ENCODE data around the gene ACBD4. TPM values are rescaled to one million over a fixed set of nuclear protein-coding genes. Genes with fewer than 3 reads are reported as not detected.

Gene ACBD4
- total RNA-seq, 1 experiment from 2014 or later, result 9.7 TPM

- Histone ChIP-seq H2AK5ac (ENCODE audit: insufficient read length, low read length) (no peak overlapping the region), H3K23me2 (ENCODE audit: insufficient read length, low read depth, low read length, poor library complexity, severe bottlenecking) (no peaks in the 10 kb centered on the region), H4K8ac (replicated peaks; ENCODE audit: insufficient read length, low read depth, low read length) (no peak overlapping the region), H2BK20ac (ENCODE audit: low read depth, low read length, poor library complexity, severe bottlenecking) (no peak overlapping the region), H3K14ac (ENCODE audit: insufficient read depth, low read length) (no peak overlapping the region), H3K18ac (ENCODE audit: insufficient read length, low read depth, low read length) (no peak overlapping the region), H2BK5ac (ENCODE audit: insufficient read length, low read length) (no peak overlapping the region), H2BK15ac (ENCODE audit: low read depth, low read length) (no peak overlapping the region), H3K4me1 (ENCODE audit: insufficient read depth, low read length) (no peaks in the 10 kb centered on the region), H3K4me2 (ENCODE audit: insufficient read depth, insufficient read length, low read length) (no peak overlapping the region), H4K20me1 (ENCODE audit: control insufficient read depth, insufficient read depth, insufficient read length) (no peaks in the 10 kb centered on the region), H2BK120ac (ENCODE audit: low read depth, low read length, poor library complexity, severe bottlenecking) (no peak overlapping the region), H4K5ac (ENCODE audit: insufficient read length, low read depth, low read length) (no peak overlapping the region), H3K23ac (ENCODE audit: insufficient read length, low read depth, low read length) (no peak overlapping the region), H3K27ac (ENCODE audit: insufficient read length, low read depth, low read length) (no peak overlapping the region), H3K56ac (ENCODE audit: insufficient read length, low read depth, low read length) (no peak overlapping the region), H3K79me1 (ENCODE audit: insufficient read depth, low read depth, low read length, poor library complexity, severe bottlenecking) (no peaks in the 10 kb centered on the region), H2AFZ (ENCODE audit: low read length) (no peak overlapping the region), H3K9ac (ENCODE audit: extremely low read depth, insufficient read length, low read length) (no peak overlapping the region), H3T11ph (ENCODE audit: low read length) (no peak overlapping the region), H3K9me3 (ENCODE audit: control insufficient read depth, low read depth, low read length) (no peaks in the 10 kb centered on the region), H3K79me2 (ENCODE audit: insufficient read depth, low read length) (no peaks in the 10 kb centered on the region), H3K4ac (ENCODE audit: low read depth, low read length) (no peak overlapping the region), H3K27me3 (ENCODE audit: insufficient read depth, low read length) (no peaks in the 10 kb centered on the region), H2BK12ac (ENCODE audit: insufficient read length, low read depth, low read length) (no peak overlapping the region), H4K91ac (ENCODE audit: insufficient read length, low read depth, low read length) (no peak overlapping the region)
- Mint-ChIP-seq H3K9me3 (no peaks in the 10 kb centered on the region), H3K27ac (no peak overlapping the region), H3K27me3 (ENCODE audit: low read depth) (peaks cover 2% of the 10 kb centered on the region; the same call in 1 of the 2 replicates), H3K36me3 (ENCODE audit: insufficient read depth in 1 of 3, low read depth in 3 of 3) (no peaks in the 10 kb centered on the region; a peak in 1 of 7 replicates), H3K4me1 (peaks cover 2 to 6% of the 10 kb centered on the region in 2 experiments; a peak in 3 of 4 replicates), H3K4me3 (no peak overlapping the region)
- WGBS (ENCODE audit: extremely low coverage, insufficient read length, low lambda C conversion rate), result no CpG with 5 or more reads among the region's 2 CpGs
- no peak for TF ChIP-seq CTCF (conservative IDR thresholded peaks at IDR 0.05)
- DNase-seq, result no peak
These were observed 53.5 kb downstream of the ACBD4 start for GRCh38 chr17:45189009-45189408.

Data from H9 (cell line).